Neural progenitor cell (in vitro differentiated cells): Measurements from ENCODE around the gene SDK2.

ENCODE experiments used
- CTCF ChIP-seq: fragments of 200-600 bp; sonication (generic); IDR thresholded peaks from 2 replicates; pipeline ENCODE4 v1.5.1; 2017; ENCODE audit warnings: antibody characterized with exemption, mild to moderate bottlenecking
- EZH2 ChIP-seq: fragments of 200-600 bp; sonication (generic); IDR thresholded peaks from 2 replicates; pipeline ENCODE4 v1.6.1; 2017; ENCODE audit warnings: antibody characterized with exemption, mild to moderate bottlenecking, moderate library complexity
- EZH2phosphoT487 ChIP-seq: fragments of 200-600 bp; sonication (generic); IDR thresholded peaks from 2 replicates; pipeline ENCODE4 v1.6.1; 2017; ENCODE audit warnings: antibody characterized with exemption

DNA sequence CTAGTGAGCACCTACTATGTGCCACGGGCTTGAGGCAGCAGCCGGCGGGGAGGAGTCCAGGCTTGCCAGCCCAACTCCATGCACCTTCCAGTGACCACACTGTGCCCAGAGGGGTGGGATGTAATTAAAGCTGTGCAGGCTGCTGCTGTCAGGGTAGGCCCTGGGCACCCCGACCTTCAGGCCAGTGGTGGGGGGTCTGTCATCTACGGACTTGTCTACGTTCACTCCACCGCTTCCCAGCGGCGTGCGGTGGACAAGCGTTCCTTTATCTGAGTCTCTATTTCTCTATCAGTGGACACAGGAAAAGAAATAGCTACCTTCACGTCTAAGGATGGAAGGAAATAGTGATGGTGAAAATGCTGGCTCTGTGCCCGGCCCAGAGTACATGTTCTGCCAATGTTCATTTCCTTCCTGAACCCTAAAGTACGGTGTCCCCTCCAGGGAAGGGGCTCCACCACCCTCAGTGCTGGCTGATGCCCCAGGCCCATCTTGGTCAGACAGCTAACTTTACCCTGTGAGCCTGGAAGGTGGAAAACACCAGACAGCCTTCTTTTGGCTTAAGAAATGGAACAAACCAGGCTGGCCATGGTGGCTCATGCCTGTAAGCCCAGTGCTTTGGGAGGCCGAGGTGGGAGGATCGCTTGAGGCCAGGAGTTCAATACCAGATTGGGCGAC is 135.2 kb downstream of the SDK2 start:
- TF ChIP-seq CTCF, result no peak
- no peak for TF ChIP-seq EZH2
- no peak for TF ChIP-seq EZH2phosphoT487
